GM18951 (cell line): ENCODE measurements around the gene HHATL.

ENCODE experiments used
- POLR2A ChIP-seq: IDR thresholded peaks from 4 replicates; pipeline ENCODE4 v1.6.1; 2011; ENCODE audit warnings: mild to moderate bottlenecking; ENCODE audit not compliant: insufficient read length, insufficient read depth; ENCODE audit errors: extremely low read depth
- in situ Hi-C: fragments of 300-500 bp; cut with MboI; formaldehyde crosslinking; loops from one replicate; pipeline ENCODE4 v1.12.0; 2022; ENCODE audit warnings: low sequenced_read_pairs, mixed read lengths, inconsistent platforms; ENCODE audit not compliant: unreplicated experiment

Gene HHATL

GRCh38 chr3:42685363-42685881, 17.2 kb downstream of the HHATL start, which contains the start of gene KLHL40:
KLHL40 (plus strand) TSS chr3:42685537; CDS start chr3:42685619, 82 bp downstream.
- TF ChIP-seq POLR2A: no peak
- in situ Hi-C loops: no loop called here

- no peak for TF ChIP-seq POLR2A
- in situ Hi-C loops: no loop called here
Measured at GRCh38 chr3:42684632-42685362, 17.8 kb downstream of the HHATL start.

- TF ChIP-seq POLR2A: no peak
- in situ Hi-C loops: no loop called here
Measured at GRCh38 chr3:42683875-42684598, 18.6 kb downstream of the HHATL start.

- in situ Hi-C loops: no loop called here
- no peak for TF ChIP-seq POLR2A
Measured at GRCh38 chr3:42682301-42683070, 20.1 kb downstream of the HHATL start.

GRCh38 chr3:42681361-42682038, 21.1 kb downstream of the HHATL start:
- in situ Hi-C loops: no loop called here
- TF ChIP-seq POLR2A: no peak

- TF ChIP-seq POLR2A: no peak
- in situ Hi-C loops: no loop called here
Measured at GRCh38 chr3:42680806-42681205, 21.8 kb downstream of the HHATL start.

- TF ChIP-seq POLR2A: no peak
- in situ Hi-C loops: no loop called here
Measured at GRCh38 chr3:42680271-42680670, 22.3 kb downstream of the HHATL start.

GRCh38 chr3:42678447-42678846, 24.2 kb downstream of the HHATL start:
- no peak for TF ChIP-seq POLR2A
- in situ Hi-C loops: no loop called here

GRCh38 chr3:42675909-42676308, 26.7 kb downstream of the HHATL start:
- in situ Hi-C loops: no loop called here
- no peak for TF ChIP-seq POLR2A

GRCh38 chr3:42674146-42674545, 28.5 kb downstream of the HHATL start:
- in situ Hi-C loops: no loop called here
- TF ChIP-seq POLR2A: no peak

- no peak for TF ChIP-seq POLR2A
- in situ Hi-C loops: no loop called here
Measured at GRCh38 chr3:42673082-42673481, 29.5 kb downstream of the HHATL start.

GRCh38 chr3:42672515-42672914, 30.1 kb downstream of the HHATL start:
- TF ChIP-seq POLR2A: no peak
- in situ Hi-C loops: no loop called here

GRCh38 chr3:42670670-42671069, 31.9 kb downstream of the HHATL start:
- TF ChIP-seq POLR2A: no peak
- in situ Hi-C loops: no loop called here
